GM12878 (cell line): ENCODE measurements around the gene CD209. TPM values are rescaled to one million over a fixed set of nuclear protein-coding genes. Genes with fewer than 3 reads are reported as not detected.

Experiments
- BCL11A ChIP-seq: IDR thresholded peaks from 2 replicates; pipeline ENCODE4 v1.6.1; 2011; ENCODE audit warnings: low read depth, low read length
- BCLAF1 ChIP-seq: fragments of 450-650 bp; IDR thresholded peaks from 2 replicates; pipeline ENCODE4 v1.6.1; 2017; ENCODE audit warnings: antibody characterized with exemption, mild to moderate bottlenecking, moderate library complexity
- BMI1 ChIP-seq: fragments of 450-650 bp; IDR thresholded peaks from 2 replicates; pipeline ENCODE4 v1.6.1; 2016; ENCODE audit warnings: mild to moderate bottlenecking, moderate library complexity, borderline replicate concordance
- CHD1 ChIP-seq: IDR thresholded peaks from 2 replicates; pipeline ENCODE4 v1.6.1; 2012; ENCODE audit warnings: low read depth, low read length, improper control_type of control experiment
- DPF2 ChIP-seq: fragments of 450-650 bp; IDR thresholded peaks from 2 replicates; pipeline ENCODE4 v1.6.1; 2017; ENCODE audit warnings: mild to moderate bottlenecking
- GABPA ChIP-seq: IDR thresholded peaks from 2 replicates; pipeline ENCODE4 v1.6.1; 2014; ENCODE audit warnings: antibody characterized with exemption, low read depth, mild to moderate bottlenecking, inconsistent platforms
- IKZF2 ChIP-seq, 2 experiments: fragments of 450-650 bp; IDR thresholded peaks; 2 replicates each; pipeline ENCODE4 v1.6.1; 2017; ENCODE audit warnings: mild to moderate bottlenecking in 2 of 2, moderate library complexity in 2 of 2
- IRF5 ChIP-seq: fragments of 450-650 bp; IDR thresholded peaks from 2 replicates; pipeline ENCODE4 v1.6.1; 2017; ENCODE audit warnings: borderline replicate concordance
- MTA2 ChIP-seq: fragments of 450-650 bp; IDR thresholded peaks from 2 replicates; pipeline ENCODE4 v1.6.1; 2016; ENCODE audit warnings: low read depth, mild to moderate bottlenecking, moderate library complexity
- NFIC ChIP-seq: IDR thresholded peaks from 2 replicates; pipeline ENCODE4 v1.6.1; 2012; ENCODE audit warnings: low read depth, mild to moderate bottlenecking, inconsistent platforms, low read length, moderate library complexity
- NR2F1 ChIP-seq: fragments of 450-650 bp; conservative IDR thresholded peaks from 2 replicates; pipeline ENCODE4 v1.6.1; 2017; ENCODE audit warnings: mild to moderate bottlenecking
- PAX5 ChIP-seq: IDR thresholded peaks from 2 replicates; pipeline ENCODE4 v1.6.1; 2011; ENCODE audit warnings: low read depth, low read length, borderline replicate concordance
- PBX3 ChIP-seq: IDR thresholded peaks from 2 replicates; pipeline ENCODE4 v1.6.1; 2011; ENCODE audit warnings: mild to moderate bottlenecking, low read depth, low read length, moderate library complexity; ENCODE audit not compliant: insufficient replicate concordance
- POLR2AphosphoS5 ChIP-seq: IDR thresholded peaks from 2 replicates; pipeline ENCODE4 v1.6.1; 2011; ENCODE audit warnings: mild to moderate bottlenecking, low read length, inconsistent platforms
- RAD21 ChIP-seq: IDR thresholded peaks from 2 replicates; pipeline ENCODE4 v1.6.1; 2011; ENCODE audit warnings: mild to moderate bottlenecking, low read depth, low read length, moderate library complexity; ENCODE audit not compliant: insufficient read depth
- RCOR1 ChIP-seq: conservative IDR thresholded peaks from 2 replicates; pipeline ENCODE4 v1.6.1; 2012; ENCODE audit warnings: low read depth, low read length, improper control_type of control experiment
- RUNX3 ChIP-seq: IDR thresholded peaks from 2 replicates; pipeline ENCODE4 v1.6.1; 2012; ENCODE audit warnings: low read length, inconsistent platforms
- SMARCA5 ChIP-seq: fragments of 450-650 bp; IDR thresholded peaks from 2 replicates; pipeline ENCODE4 v1.6.1; 2017; ENCODE audit warnings: mild to moderate bottlenecking
- SPI1 ChIP-seq: IDR thresholded peaks from 2 replicates; pipeline ENCODE4 v1.6.1; 2011; ENCODE audit warnings: low read depth, mild to moderate bottlenecking, low read length, moderate library complexity, borderline replicate concordance; ENCODE audit not compliant: insufficient read depth
- TCF3 ChIP-seq: IDR thresholded peaks from 2 replicates; pipeline ENCODE4 v1.6.1; 2012; ENCODE audit warnings: low read depth, mild to moderate bottlenecking, low read length, borderline replicate concordance; ENCODE audit not compliant: insufficient read depth
- YY1 ChIP-seq: IDR thresholded peaks from 2 replicates; pipeline ENCODE4 v1.6.1; 2011; ENCODE audit warnings: low read depth, mild to moderate bottlenecking, low read length
- ZNF207 ChIP-seq: fragments of 450-650 bp; IDR thresholded peaks from 2 replicates; pipeline ENCODE4 v1.6.1; 2014; ENCODE audit warnings: antibody characterized with exemption, mild to moderate bottlenecking, borderline replicate concordance
- polyA plus RNA-seq, 11 experiments: library from polyadenylated mRNA; depleted of rRNA in 4 of 11; unstranded in 6 of 11; stranded (reverse) in 5 of 11; fragments of >200 nt; fragmentation: Nextera tagmentation in 4 of 11; fragmentation: Illumina TruSeq in 1 of 11; extraction: Ambion mirVana in 4 of 11; extraction: Trizol in 1 of 11; gene quantifications; 1 replicate in 1 of 11; 2 replicates in 10 of 11; pipeline versions ENCODE4 v1.2.1 to v1.2.3, GENCODE V29; 2011 to 2016; ENCODE audit warnings: inconsistent platforms in 2 of 11, missing spikeins in 2 of 11, low read depth in 1 of 11
- total RNA-seq, 4 experiments: library from RNA; depleted of rRNA in 3 of 4; stranded (reverse); fragments of >200 nt in 3 of 4; fragmentation: Illumina TruSeq in 1 of 4; extraction: Trizol in 1 of 4; gene quantifications; 2 replicates each; pipeline versions ENCODE4 v1.2.1 to v1.2.3, GENCODE V29; 2013 to 2021
- TF ChIP-seq, protein P1 (sequence below): IDR thresholded peaks from 2 replicates; pipeline ENCODE4 v1.6.1; 2011; ENCODE audit warnings: borderline replicate concordance, low read depth, mild to moderate bottlenecking, moderate library complexity, mixed read lengths, low read length; ENCODE audit not compliant: insufficient read depth; ENCODE audit errors: extremely low read length
- TF ChIP-seq, protein P2 (sequence below): IDR thresholded peaks from 2 replicates; pipeline ENCODE4 v1.6.1; 2012; ENCODE audit warnings: low read depth, low read length, improper control_type of control experiment
- TF ChIP-seq, protein P3 (sequence below): fragments of 450-650 bp; IDR thresholded peaks from 2 replicates; pipeline ENCODE4 v1.6.1; 2016; ENCODE audit warnings: mild to moderate bottlenecking

Gene CD209
- total and polyA plus RNA-seq, 10 of the 15 experiments (the other 5 are each of a cell fraction or from before 2014, with no cell fraction given) = 0.04 to 0.21 (median 0.10) TPM; not detected in 3

DNA sequence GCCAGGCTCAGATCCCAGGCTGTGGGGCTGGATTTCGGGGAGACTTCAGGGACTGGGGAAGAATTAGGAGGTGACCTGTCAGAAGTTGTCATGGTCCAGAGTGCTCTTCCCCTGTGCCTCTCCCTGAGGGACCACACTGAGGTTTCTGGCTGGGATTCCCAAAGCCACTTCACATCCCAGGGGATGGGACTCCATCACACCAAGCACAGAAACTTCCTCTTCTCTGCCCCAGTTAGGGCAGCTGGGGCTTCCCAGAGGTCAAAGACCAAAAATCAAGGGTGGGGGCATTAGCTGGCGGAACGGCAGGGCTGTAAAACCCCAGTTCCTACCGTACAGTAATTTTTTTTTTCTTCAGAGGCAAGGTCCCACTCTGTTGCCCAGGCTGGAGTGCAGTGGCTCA lies 52.8 kb downstream of the CD209 start (continued):
- TF ChIP-seq RAD21 (no peak), SMARCA5 (no peak), IRF5 (no peak), RCOR1 (no peak), CHD1 (no peak), SPI1 (no peak), NFIC (peak; percentile 53; the same call in 1 of the 2 replicates), NR2F1 (peak; percentile 99), GABPA (no peak), MTA2 (peak; percentile 71), PAX5 (peak; percentile 67; the same call in 1 of the 2 replicates), TCF3 (no peak), PBX3 (no peak), BCL11A (0 out of 2 replicates have a peak, but pooled peaks have one; percentile 36), IKZF2 (IDR thresholded peaks at IDR 0.05) (peak; percentile 94 to 96), BMI1 (peak; percentile 56; the same call in 1 of the 2 replicates), YY1 (no peak), POLR2AphosphoS5 (no peak), DPF2 (peak; percentile 77), ZNF207 (no peak), RUNX3 (peak; percentile 88), BCLAF1 (no peak)
- TF ChIP-seq, protein P1, sequence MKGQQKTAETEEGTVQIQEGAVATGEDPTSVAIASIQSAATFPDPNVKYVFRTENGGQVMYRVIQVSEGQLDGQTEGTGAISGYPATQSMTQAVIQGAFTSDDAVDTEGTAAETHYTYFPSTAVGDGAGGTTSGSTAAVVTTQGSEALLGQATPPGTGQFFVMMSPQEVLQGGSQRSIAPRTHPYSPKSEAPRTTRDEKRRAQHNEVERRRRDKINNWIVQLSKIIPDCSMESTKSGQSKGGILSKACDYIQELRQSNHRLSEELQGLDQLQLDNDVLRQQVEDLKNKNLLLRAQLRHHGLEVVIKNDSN = no peak
- TF ChIP-seq, protein P2, sequence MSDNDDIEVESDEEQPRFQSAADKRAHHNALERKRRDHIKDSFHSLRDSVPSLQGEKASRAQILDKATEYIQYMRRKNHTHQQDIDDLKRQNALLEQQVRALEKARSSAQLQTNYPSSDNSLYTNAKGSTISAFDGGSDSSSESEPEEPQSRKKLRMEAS = no peak
- TF ChIP-seq, protein P3, sequence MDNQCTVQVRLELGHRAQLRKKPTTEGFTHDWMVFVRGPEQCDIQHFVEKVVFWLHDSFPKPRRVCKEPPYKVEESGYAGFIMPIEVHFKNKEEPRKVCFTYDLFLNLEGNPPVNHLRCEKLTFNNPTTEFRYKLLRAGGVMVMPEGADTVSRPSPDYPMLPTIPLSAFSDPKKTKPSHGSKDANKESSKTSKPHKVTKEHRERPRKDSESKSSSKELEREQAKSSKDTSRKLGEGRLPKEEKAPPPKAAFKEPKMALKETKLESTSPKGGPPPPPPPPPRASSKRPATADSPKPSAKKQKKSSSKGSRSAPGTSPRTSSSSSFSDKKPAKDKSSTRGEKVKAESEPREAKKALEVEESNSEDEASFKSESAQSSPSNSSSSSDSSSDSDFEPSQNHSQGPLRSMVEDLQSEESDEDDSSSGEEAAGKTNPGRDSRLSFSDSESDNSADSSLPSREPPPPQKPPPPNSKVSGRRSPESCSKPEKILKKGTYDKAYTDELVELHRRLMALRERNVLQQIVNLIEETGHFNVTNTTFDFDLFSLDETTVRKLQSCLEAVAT = 0 out of 2 replicates have a peak, but pooled peaks have one; percentile 34
